WTC11 (cell line): Measurements from ENCODE around the gene VWA8. TPM values are rescaled to one million over a fixed set of nuclear protein-coding genes. Genes with fewer than 3 reads are reported as not detected.

Experiments
- ATAC-seq: fragments of 200-7000 bp; cut with Tn5 transposase; 2 replicates; pipeline ENCODE4 v1.10.0; 2021; ENCODE audit warnings: mild to moderate bottlenecking, moderate library complexity
- CTCF ChIA-PET: fragments of 300-600 bp; sonication (Branson Sonifier 250); formaldehyde crosslinking; loops from one replicate; lab custom pipeline; 2021; ENCODE audit warnings: antibody characterized with exemption; lab: Charles Lee
- POLR2A ChIA-PET: fragments of 350-600 bp; sonication (Branson Sonifier 250); formaldehyde crosslinking; loops from one replicate; lab custom pipeline; 2021; ENCODE audit warnings: antibody characterized with exemption; lab: Charles Lee
- DNase-seq: peaks from one replicate; pipeline ENCODE4 v3.0.0; 2021; ENCODE audit warnings: low spot score
- H3K27ac Mint-ChIP-seq: 2 replicates; pipeline ENCODE4 v1.8.0; 2021; ENCODE audit warnings: mixed read lengths
- H3K27me3 Mint-ChIP-seq: 2 replicates; pipeline ENCODE4 v1.8.0; 2021; ENCODE audit warnings: low read depth, mild to moderate bottlenecking, moderate library complexity, mixed read lengths
- H3K36me3 Mint-ChIP-seq: 2 replicates; pipeline ENCODE4 v1.8.0; 2021; ENCODE audit warnings: mixed read lengths
- H3K4me1 Mint-ChIP-seq: 2 replicates; pipeline ENCODE4 v1.8.0; 2022; ENCODE audit warnings: mixed read lengths
- H3K4me3 Mint-ChIP-seq: 2 replicates; pipeline ENCODE4 v1.8.0; 2021; ENCODE audit warnings: mild to moderate bottlenecking, moderate library complexity, mixed read lengths
- H3K9me3 Mint-ChIP-seq: 2 replicates; pipeline ENCODE4 v1.8.0; 2021; ENCODE audit warnings: mixed read lengths
- CBFB ChIP-seq: sonication (generic); formaldehyde crosslinking; IDR thresholded peaks from 2 replicates; pipeline ENCODE4 v1.8.1; 2022; ENCODE audit warnings: mild to moderate bottlenecking, low read depth, missing genetic modification reagents
- ELF4 ChIP-seq: sonication (generic); formaldehyde crosslinking; IDR thresholded peaks from 2 replicates; pipeline ENCODE4 v1.8.1; 2022; ENCODE audit warnings: low read depth, mild to moderate bottlenecking, moderate library complexity, missing genetic modification reagents
- FOXJ3 ChIP-seq: sonication (generic); formaldehyde crosslinking; IDR thresholded peaks from 2 replicates; pipeline ENCODE4 v1.9.0; 2021; ENCODE audit warnings: missing genetic modification reagents, mild to moderate bottlenecking, borderline replicate concordance
- FOXP1 ChIP-seq: sonication (generic); formaldehyde crosslinking; IDR thresholded peaks from 2 replicates; pipeline ENCODE4 v1.8.0; 2022; ENCODE audit warnings: missing genetic modification reagents, mild to moderate bottlenecking, moderate library complexity, borderline replicate concordance
- NFATC4 ChIP-seq: fragments of 250-450 bp; sonication (Bioruptor Pico); IDR thresholded peaks from 2 replicates; pipeline ENCODE4 v1.9.0; 2021; ENCODE audit warnings: mild to moderate bottlenecking
- NFE2L1 ChIP-seq: sonication (generic); formaldehyde crosslinking; IDR thresholded peaks from 2 replicates; pipeline ENCODE4 v1.8.1; 2023; ENCODE audit warnings: missing genetic modification reagents
- NR2C2 ChIP-seq: sonication (generic); formaldehyde crosslinking; IDR thresholded peaks from 2 replicates; pipeline ENCODE4 v1.8.0; 2022; ENCODE audit warnings: mild to moderate bottlenecking, missing genetic modification reagents
- SP1 ChIP-seq: sonication (generic); formaldehyde crosslinking; conservative IDR thresholded peaks from 2 replicates; pipeline ENCODE4 v1.8.1; 2022; ENCODE audit warnings: missing genetic modification reagents
- ZBTB21 ChIP-seq: sonication (generic); formaldehyde crosslinking; IDR thresholded peaks from 2 replicates; pipeline ENCODE4 v1.8.1; 2023; ENCODE audit warnings: mild to moderate bottlenecking, missing genetic modification reagents, borderline replicate concordance
- ZNF232 ChIP-seq: sonication (generic); formaldehyde crosslinking; IDR thresholded peaks from 2 replicates; pipeline ENCODE4 v1.8.0; 2022; ENCODE audit warnings: mild to moderate bottlenecking, missing genetic modification reagents
- ZNF263 ChIP-seq: sonication (generic); formaldehyde crosslinking; IDR thresholded peaks from 2 replicates; pipeline ENCODE4 v1.8.1; 2022; ENCODE audit warnings: low read depth, mild to moderate bottlenecking, moderate library complexity, missing genetic modification reagents
- total RNA-seq: library from RNA; stranded (reverse); gene quantifications from 3 replicates; pipeline ENCODE4 v1.2.3, GENCODE V29; 2021
- TF ChIP-seq, protein P1 (sequence below): fragments of 200-600 bp; IDR thresholded peaks from 2 replicates; pipeline ENCODE4 v1.8.0; 2022; ENCODE audit warnings: antibody characterized with exemption
- TF ChIP-seq, protein P2 (sequence below): fragments of 250-450 bp; sonication (Bioruptor Pico); IDR thresholded peaks from 2 replicates; pipeline ENCODE4 v1.9.0; 2021; ENCODE audit warnings: mild to moderate bottlenecking, borderline replicate concordance
- TF ChIP-seq, protein P3 (sequence below): sonication (generic); formaldehyde crosslinking; IDR thresholded peaks from 2 replicates; pipeline ENCODE4 v1.8.0; 2023; ENCODE audit warnings: missing genetic modification reagents, mild to moderate bottlenecking, borderline replicate concordance

VWA8 gene
- total RNA-seq, 1 experiment from 2014 or later = 19.9 TPM

DNA sequence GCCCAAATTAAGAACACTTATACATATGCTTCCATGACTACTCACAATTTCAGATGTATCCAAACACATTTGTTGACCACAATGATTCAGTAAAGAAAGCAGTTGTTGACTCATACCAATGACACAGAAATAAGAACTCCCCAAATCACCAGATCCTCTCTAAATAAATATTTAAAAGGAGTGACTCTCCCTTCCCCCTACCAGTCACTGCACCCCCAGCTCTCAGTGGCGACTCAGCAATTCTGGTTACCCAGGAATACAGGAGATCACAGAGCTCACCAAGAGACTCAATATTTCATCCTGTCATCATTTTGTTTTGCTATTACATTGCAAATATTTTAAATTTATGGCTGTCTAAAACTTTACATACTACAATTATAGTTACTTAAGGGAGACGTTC is 372.0 kb downstream of the VWA8 start:
- Mint-ChIP-seq H3K4me3 (no peak overlapping the region), H3K36me3 (peaks cover 13% of the 10 kb centered on the region), H3K4me1 (peaks cover 14% of the 10 kb centered on the region), H3K27ac (no peak overlapping the region), H3K9me3 (peaks cover 4% of the 10 kb centered on the region; the same call in 1 of the 2 replicates), H3K27me3 (no peaks in the 10 kb centered on the region)
- ChIA-PET CTCF (no interaction called here), POLR2A (no interaction called here)
- DNase-seq = no peak
- no peak for ATAC-seq
- TF ChIP-seq ZNF263 (no peak), ZNF232 (CRISPR knock-in tag) (no peak), FOXP1 (CRISPR knock-in tag) (no peak), ZBTB21 (CRISPR knock-in tag) (no peak), NFATC4 (CRISPR knock-in tag) (no peak), CBFB (no peak), SP1 (CRISPR knock-in tag) (no peak), FOXJ3 (CRISPR knock-in tag) (no peak), ELF4 (CRISPR knock-in tag) (no peak), NR2C2 (CRISPR knock-in tag) (no peak)
- TF ChIP-seq, protein P1, sequence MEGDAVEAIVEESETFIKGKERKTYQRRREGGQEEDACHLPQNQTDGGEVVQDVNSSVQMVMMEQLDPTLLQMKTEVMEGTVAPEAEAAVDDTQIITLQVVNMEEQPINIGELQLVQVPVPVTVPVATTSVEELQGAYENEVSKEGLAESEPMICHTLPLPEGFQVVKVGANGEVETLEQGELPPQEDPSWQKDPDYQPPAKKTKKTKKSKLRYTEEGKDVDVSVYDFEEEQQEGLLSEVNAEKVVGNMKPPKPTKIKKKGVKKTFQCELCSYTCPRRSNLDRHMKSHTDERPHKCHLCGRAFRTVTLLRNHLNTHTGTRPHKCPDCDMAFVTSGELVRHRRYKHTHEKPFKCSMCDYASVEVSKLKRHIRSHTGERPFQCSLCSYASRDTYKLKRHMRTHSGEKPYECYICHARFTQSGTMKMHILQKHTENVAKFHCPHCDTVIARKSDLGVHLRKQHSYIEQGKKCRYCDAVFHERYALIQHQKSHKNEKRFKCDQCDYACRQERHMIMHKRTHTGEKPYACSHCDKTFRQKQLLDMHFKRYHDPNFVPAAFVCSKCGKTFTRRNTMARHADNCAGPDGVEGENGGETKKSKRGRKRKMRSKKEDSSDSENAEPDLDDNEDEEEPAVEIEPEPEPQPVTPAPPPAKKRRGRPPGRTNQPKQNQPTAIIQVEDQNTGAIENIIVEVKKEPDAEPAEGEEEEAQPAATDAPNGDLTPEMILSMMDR = no peak
- TF ChIP-seq, protein P2, sequence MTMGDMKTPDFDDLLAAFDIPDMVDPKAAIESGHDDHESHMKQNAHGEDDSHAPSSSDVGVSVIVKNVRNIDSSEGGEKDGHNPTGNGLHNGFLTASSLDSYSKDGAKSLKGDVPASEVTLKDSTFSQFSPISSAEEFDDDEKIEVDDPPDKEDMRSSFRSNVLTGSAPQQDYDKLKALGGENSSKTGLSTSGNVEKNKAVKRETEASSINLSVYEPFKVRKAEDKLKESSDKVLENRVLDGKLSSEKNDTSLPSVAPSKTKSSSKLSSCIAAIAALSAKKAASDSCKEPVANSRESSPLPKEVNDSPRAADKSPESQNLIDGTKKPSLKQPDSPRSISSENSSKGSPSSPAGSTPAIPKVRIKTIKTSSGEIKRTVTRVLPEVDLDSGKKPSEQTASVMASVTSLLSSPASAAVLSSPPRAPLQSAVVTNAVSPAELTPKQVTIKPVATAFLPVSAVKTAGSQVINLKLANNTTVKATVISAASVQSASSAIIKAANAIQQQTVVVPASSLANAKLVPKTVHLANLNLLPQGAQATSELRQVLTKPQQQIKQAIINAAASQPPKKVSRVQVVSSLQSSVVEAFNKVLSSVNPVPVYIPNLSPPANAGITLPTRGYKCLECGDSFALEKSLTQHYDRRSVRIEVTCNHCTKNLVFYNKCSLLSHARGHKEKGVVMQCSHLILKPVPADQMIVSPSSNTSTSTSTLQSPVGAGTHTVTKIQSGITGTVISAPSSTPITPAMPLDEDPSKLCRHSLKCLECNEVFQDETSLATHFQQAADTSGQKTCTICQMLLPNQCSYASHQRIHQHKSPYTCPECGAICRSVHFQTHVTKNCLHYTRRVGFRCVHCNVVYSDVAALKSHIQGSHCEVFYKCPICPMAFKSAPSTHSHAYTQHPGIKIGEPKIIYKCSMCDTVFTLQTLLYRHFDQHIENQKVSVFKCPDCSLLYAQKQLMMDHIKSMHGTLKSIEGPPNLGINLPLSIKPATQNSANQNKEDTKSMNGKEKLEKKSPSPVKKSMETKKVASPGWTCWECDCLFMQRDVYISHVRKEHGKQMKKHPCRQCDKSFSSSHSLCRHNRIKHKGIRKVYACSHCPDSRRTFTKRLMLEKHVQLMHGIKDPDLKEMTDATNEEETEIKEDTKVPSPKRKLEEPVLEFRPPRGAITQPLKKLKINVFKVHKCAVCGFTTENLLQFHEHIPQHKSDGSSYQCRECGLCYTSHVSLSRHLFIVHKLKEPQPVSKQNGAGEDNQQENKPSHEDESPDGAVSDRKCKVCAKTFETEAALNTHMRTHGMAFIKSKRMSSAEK (CRISPR knock-in tag) = no peak

DNA sequence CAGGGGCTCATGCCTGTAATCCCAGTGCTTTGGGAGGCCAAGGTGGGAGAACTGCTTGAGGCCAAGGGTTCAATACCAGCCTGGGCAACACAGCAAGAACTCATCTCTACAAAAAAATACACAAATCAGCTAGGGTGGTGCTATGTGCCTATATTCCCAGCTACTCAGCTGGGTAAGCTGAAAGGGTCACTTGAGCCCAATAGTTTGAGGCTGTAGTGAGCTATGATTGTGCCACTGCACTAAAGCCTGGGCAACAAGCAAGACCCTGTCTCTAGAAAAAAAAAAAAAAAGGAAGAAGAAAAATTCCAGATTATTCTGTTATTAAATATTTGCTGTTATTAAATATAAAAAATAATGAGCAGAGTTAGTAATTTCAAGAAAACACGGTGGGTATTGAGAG is 372.5 kb downstream of the VWA8 start:
- Mint-ChIP-seq H3K4me1 (peaks cover 14% of the 10 kb centered on the region), H3K9me3 (peaks cover 4% of the 10 kb centered on the region; the same call in 1 of the 2 replicates), H3K36me3 (peaks cover 16% of the 10 kb centered on the region), H3K4me3 (no peak overlapping the region), H3K27me3 (no peaks in the 10 kb centered on the region), H3K27ac (no peak overlapping the region)
- TF ChIP-seq NFE2L1 (CRISPR knock-in tag) = no peak
- TF ChIP-seq, protein P3, sequence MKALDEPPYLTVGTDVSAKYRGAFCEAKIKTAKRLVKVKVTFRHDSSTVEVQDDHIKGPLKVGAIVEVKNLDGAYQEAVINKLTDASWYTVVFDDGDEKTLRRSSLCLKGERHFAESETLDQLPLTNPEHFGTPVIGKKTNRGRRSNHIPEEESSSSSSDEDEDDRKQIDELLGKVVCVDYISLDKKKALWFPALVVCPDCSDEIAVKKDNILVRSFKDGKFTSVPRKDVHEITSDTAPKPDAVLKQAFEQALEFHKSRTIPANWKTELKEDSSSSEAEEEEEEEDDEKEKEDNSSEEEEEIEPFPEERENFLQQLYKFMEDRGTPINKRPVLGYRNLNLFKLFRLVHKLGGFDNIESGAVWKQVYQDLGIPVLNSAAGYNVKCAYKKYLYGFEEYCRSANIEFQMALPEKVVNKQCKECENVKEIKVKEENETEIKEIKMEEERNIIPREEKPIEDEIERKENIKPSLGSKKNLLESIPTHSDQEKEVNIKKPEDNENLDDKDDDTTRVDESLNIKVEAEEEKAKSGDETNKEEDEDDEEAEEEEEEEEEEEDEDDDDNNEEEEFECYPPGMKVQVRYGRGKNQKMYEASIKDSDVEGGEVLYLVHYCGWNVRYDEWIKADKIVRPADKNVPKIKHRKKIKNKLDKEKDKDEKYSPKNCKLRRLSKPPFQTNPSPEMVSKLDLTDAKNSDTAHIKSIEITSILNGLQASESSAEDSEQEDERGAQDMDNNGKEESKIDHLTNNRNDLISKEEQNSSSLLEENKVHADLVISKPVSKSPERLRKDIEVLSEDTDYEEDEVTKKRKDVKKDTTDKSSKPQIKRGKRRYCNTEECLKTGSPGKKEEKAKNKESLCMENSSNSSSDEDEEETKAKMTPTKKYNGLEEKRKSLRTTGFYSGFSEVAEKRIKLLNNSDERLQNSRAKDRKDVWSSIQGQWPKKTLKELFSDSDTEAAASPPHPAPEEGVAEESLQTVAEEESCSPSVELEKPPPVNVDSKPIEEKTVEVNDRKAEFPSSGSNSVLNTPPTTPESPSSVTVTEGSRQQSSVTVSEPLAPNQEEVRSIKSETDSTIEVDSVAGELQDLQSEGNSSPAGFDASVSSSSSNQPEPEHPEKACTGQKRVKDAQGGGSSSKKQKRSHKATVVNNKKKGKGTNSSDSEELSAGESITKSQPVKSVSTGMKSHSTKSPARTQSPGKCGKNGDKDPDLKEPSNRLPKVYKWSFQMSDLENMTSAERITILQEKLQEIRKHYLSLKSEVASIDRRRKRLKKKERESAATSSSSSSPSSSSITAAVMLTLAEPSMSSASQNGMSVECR (CRISPR knock-in tag) = no peak
- ChIA-PET POLR2A (no interaction called here), CTCF (interaction anchor here (1.5 kb wide), 1 partner anchor 130 kb away, joined by 3 read pairs; no protein-coding TSS in a partner anchor)
- ATAC-seq (no peak), DNase-seq (no peak)
